Panc1 (cell line): Measurements from ENCODE around the gene ORC2.

Experiments
- CTCF ChIP-seq: fragments of 450-650 bp; IDR thresholded peaks from 2 replicates; pipeline ENCODE4 v1.5.1; 2017; ENCODE audit warnings: mild to moderate bottlenecking
- POLR2AphosphoS5 ChIP-seq: IDR thresholded peaks from 2 replicates; pipeline ENCODE4 v1.6.1; 2012; ENCODE audit warnings: mild to moderate bottlenecking, low read depth, low read length, moderate library complexity
- TF ChIP-seq, protein P1 (sequence below), 2 experiments: IDR thresholded peaks; 2 replicates each; pipeline ENCODE4 v1.6.1; 2011 to 2012; ENCODE audit warnings: low read depth in 2 of 2, control low read depth in 1 of 2, low read length in 1 of 2, mild to moderate bottlenecking in 1 of 2, moderate library complexity in 1 of 2; ENCODE audit not compliant: insufficient read depth in 1 of 2

GRCh38 chr2:200869014-200869413 is 94.4 kb downstream of the ORC2 start:
- no peak for TF ChIP-seq CTCF
- no peak for TF ChIP-seq POLR2AphosphoS5
- TF ChIP-seq, protein P1, sequence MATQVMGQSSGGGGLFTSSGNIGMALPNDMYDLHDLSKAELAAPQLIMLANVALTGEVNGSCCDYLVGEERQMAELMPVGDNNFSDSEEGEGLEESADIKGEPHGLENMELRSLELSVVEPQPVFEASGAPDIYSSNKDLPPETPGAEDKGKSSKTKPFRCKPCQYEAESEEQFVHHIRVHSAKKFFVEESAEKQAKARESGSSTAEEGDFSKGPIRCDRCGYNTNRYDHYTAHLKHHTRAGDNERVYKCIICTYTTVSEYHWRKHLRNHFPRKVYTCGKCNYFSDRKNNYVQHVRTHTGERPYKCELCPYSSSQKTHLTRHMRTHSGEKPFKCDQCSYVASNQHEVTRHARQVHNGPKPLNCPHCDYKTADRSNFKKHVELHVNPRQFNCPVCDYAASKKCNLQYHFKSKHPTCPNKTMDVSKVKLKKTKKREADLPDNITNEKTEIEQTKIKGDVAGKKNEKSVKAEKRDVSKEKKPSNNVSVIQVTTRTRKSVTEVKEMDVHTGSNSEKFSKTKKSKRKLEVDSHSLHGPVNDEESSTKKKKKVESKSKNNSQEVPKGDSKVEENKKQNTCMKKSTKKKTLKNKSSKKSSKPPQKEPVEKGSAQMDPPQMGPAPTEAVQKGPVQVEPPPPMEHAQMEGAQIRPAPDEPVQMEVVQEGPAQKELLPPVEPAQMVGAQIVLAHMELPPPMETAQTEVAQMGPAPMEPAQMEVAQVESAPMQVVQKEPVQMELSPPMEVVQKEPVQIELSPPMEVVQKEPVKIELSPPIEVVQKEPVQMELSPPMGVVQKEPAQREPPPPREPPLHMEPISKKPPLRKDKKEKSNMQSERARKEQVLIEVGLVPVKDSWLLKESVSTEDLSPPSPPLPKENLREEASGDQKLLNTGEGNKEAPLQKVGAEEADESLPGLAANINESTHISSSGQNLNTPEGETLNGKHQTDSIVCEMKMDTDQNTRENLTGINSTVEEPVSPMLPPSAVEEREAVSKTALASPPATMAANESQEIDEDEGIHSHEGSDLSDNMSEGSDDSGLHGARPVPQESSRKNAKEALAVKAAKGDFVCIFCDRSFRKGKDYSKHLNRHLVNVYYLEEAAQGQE (IDR thresholded peaks at IDR 0.05; ENCODE audit: insufficient read depth in 1 of 2, low read depth in 2 of 2, low read length in 1 of 2), result no peak
